Common myeloid progenitor, CD34-positive (primary cell): Measurements from ENCODE around the gene CFAP57.

Experiments used
- CTCF ChIA-PET: fragments of 350-600 bp; sonication (Branson Sonifier 250); formaldehyde crosslinking; loops from one replicate; lab custom pipeline; 2021; ENCODE audit warnings: antibody characterized with exemption; lab: Charles Lee
- POLR2A ChIA-PET: fragments of 350-600 bp; sonication (Branson Sonifier 250); formaldehyde crosslinking; loops from one replicate; lab custom pipeline; 2021; ENCODE audit warnings: antibody characterized with exemption; lab: Charles Lee
- DNase-seq, 3 donors: peaks; one replicate each; pipeline versions ENCODE4 v3.0.0 to v3.0.0-alpha.2; 2013
- H3K27ac ChIP-seq, 2 experiments: 1 replicate in 1 of 2; 2 replicates in 1 of 2; pipeline ENCODE4 v1.7.0; 2013; ENCODE audit warnings: inconsistent platforms in 2 of 2, low read length in 2 of 2, mild to moderate bottlenecking in 2 of 2, low read depth in 1 of 2, moderate library complexity in 1 of 2; ENCODE audit not compliant: severe bottlenecking in 2 of 2, insufficient read depth in 1 of 2, poor library complexity in 1 of 2
- H3K27me3 ChIP-seq, 5 experiments: replicated peaks in 2 of 5; 1 replicate in 3 of 5; 2 replicates in 2 of 5; pipeline versions ENCODE4 v1.6.1 to v1.7.0; 2013; ENCODE audit warnings: low read length in 4 of 5, mild to moderate bottlenecking in 2 of 5, moderate library complexity in 2 of 5, inconsistent platforms in 1 of 5; ENCODE audit not compliant: insufficient read depth in 5 of 5, control insufficient read depth in 4 of 5
- H3K36me3 ChIP-seq, 4 experiments: 1 replicate in 2 of 4; 2 replicates in 2 of 4; pipeline versions ENCODE4 v1.6.1 to v1.7.0; 2013; ENCODE audit warnings: low read length in 3 of 4, control low read depth in 1 of 4, mild to moderate bottlenecking in 1 of 4; ENCODE audit not compliant: control insufficient read depth in 4 of 4, insufficient read depth in 4 of 4
- H3K4me1 ChIP-seq, 4 experiments: 1 replicate in 3 of 4; 2 replicates in 1 of 4; pipeline versions ENCODE4 v1.6.1 to v1.7.1; 2013; ENCODE audit warnings: low read length in 3 of 4, mild to moderate bottlenecking in 3 of 4, control low read depth in 1 of 4, inconsistent platforms in 1 of 4, moderate library complexity in 1 of 4; ENCODE audit not compliant: control insufficient read depth in 4 of 4, insufficient read depth in 4 of 4; ENCODE audit errors: control extremely low read depth in 1 of 4
- H3K4me3 ChIP-seq, 7 experiments: 1 replicate in 4 of 7; 2 replicates in 3 of 7; pipeline versions ENCODE4 v1.5.1 to v1.7.0; 2013; ENCODE audit warnings: mild to moderate bottlenecking in 7 of 7, low read length in 6 of 7, moderate library complexity in 6 of 7, inconsistent platforms in 2 of 7, low read depth in 2 of 7, control low read depth in 1 of 7; ENCODE audit not compliant: insufficient read depth in 4 of 7, control insufficient read depth in 1 of 7; ENCODE audit errors: extremely low read depth in 1 of 7
- H3K9me3 ChIP-seq, 5 experiments: 1 replicate in 4 of 5; 2 replicates in 1 of 5; pipeline versions ENCODE4 v1.6.1 to v1.7.1; 2013; ENCODE audit warnings: low read length in 4 of 5, mild to moderate bottlenecking in 2 of 5, inconsistent platforms in 1 of 5, low read depth in 1 of 5, moderate library complexity in 1 of 5; ENCODE audit not compliant: control insufficient read depth in 4 of 5, insufficient read depth in 2 of 5; ENCODE audit errors: control extremely low read depth in 1 of 5
- WGBS: methylation state at CpG from one replicate; pipeline ENCODE4 v1.1.5; 2013; ENCODE audit not compliant: insufficient coverage; 5-methylcytosine and 5-hydroxymethylcytosine counted together

The CFAP57 gene

GRCh38 chr1:43273708-43274107 is 101.6 kb downstream of the CFAP57 start:
- H3K27ac ChIP-seq, result no peak overlapping the region
- H3K27me3 ChIP-seq, result peaks cover 0 to 2% (median 0%) of the 10 kb centered on the region in 5 experiments
- peaks cover 0 to 30% (median 15%) of the 10 kb centered on the region in 4 experiments for H3K4me1 ChIP-seq
- no peak overlapping the region for H3K4me3 ChIP-seq
- no peaks in the 10 kb centered on the region for H3K36me3 ChIP-seq
- ChIA-PET POLR2A (no interaction called here), CTCF (interaction anchor here (1.7 kb wide), 1 partner anchor 19 kb away, joined by 4 read pairs; no protein-coding TSS in a partner anchor)
- 100% methylated on average over 1 of the region's 7 CpGs for WGBS
- no peaks in the 10 kb centered on the region for H3K9me3 ChIP-seq
- no peak for DNase-seq

- ChIA-PET CTCF (interaction anchor here (1.5 to 1.7 kb wide), 2 partner anchors 10 to 19 kb away, joined by 3 to 4 read pairs; no protein-coding TSS in a partner anchor), POLR2A (no interaction called here)
- Histone ChIP-seq H3K27me3 (peaks cover 0 to 2% (median 0%) of the 10 kb centered on the region in 5 experiments), H3K27ac (no peak overlapping the region), H3K4me1 (peaks cover 0 to 28% (median 15%) of the 10 kb centered on the region in 4 experiments), H3K9me3 (no peaks in the 10 kb centered on the region), H3K4me3 (peak overlapping the region in 1 of 7 experiments; percentile 2), H3K36me3 (no peaks in the 10 kb centered on the region)
- DNase-seq, result peak; percentile 63 to 88 (median 80)
- WGBS, result 46% methylated on average over 9 of the region's 11 CpGs
These were observed 102.1 kb downstream of the CFAP57 start for GRCh38 chr1:43274125-43274803.

- no peak for DNase-seq
- no peak overlapping the region for H3K4me3 ChIP-seq
- no peak overlapping the region for H3K27ac ChIP-seq
- no peaks in the 10 kb centered on the region for H3K9me3 ChIP-seq
- peaks cover 0 to 2% (median 0%) of the 10 kb centered on the region in 5 experiments for H3K27me3 ChIP-seq
- H3K36me3 ChIP-seq, result no peaks in the 10 kb centered on the region
- CTCF ChIA-PET, result interaction anchor here (1.5 to 1.7 kb wide), 2 partner anchors 9 to 18 kb away, joined by 3 to 4 read pairs; no protein-coding TSS in a partner anchor
- WGBS, result 90% methylated on average over 3 of the region's 8 CpGs
- H3K4me1 ChIP-seq, result peaks cover 0 to 24% (median 15%) of the 10 kb centered on the region in 4 experiments
- POLR2A ChIA-PET, result no interaction called here
These were observed 102.7 kb downstream of the CFAP57 start for GRCh38 chr1:43274804-43275180.

- POLR2A ChIA-PET, result no interaction called here
- Histone ChIP-seq H3K4me1 (peaks cover 0 to 12% (median 11%) of the 10 kb centered on the region in 4 experiments), H3K9me3 (no peaks in the 10 kb centered on the region), H3K36me3 (no peaks in the 10 kb centered on the region), H3K27ac (no peak overlapping the region), H3K4me3 (no peak overlapping the region), H3K27me3 (peaks cover 0 to 2% (median 0%) of the 10 kb centered on the region in 5 experiments)
- DNase-seq, result no peak
- CTCF ChIA-PET, result interaction anchor here (1.5 kb wide), 1 partner anchor 8 kb away, joined by 3 read pairs; no protein-coding TSS in a partner anchor
- WGBS, result 91% methylated on average over 9 of the region's 12 CpGs
These were observed 103.9 kb downstream of the CFAP57 start for GRCh38 chr1:43275826-43276620.

GRCh38 chr1:43276673-43277072 is 104.5 kb downstream of the CFAP57 start:
- peaks cover 0 to 11% (median 8%) of the 10 kb centered on the region in 4 experiments for H3K4me1 ChIP-seq
- no peak for DNase-seq
- no peaks in the 10 kb centered on the region for H3K9me3 ChIP-seq
- peaks cover 0 to 2% (median 0%) of the 10 kb centered on the region in 5 experiments for H3K27me3 ChIP-seq
- POLR2A ChIA-PET, result no interaction called here
- CTCF ChIA-PET, result interaction anchor here (1.0 kb wide), 1 partner anchor 27 kb away, joined by 3 read pairs; no protein-coding TSS in a partner anchor
- no peaks in the 10 kb centered on the region for H3K36me3 ChIP-seq
- WGBS, result 97% methylated on average over 5 of the region's 7 CpGs
- no peak overlapping the region for H3K4me3 ChIP-seq
- no peak overlapping the region for H3K27ac ChIP-seq

DNA sequence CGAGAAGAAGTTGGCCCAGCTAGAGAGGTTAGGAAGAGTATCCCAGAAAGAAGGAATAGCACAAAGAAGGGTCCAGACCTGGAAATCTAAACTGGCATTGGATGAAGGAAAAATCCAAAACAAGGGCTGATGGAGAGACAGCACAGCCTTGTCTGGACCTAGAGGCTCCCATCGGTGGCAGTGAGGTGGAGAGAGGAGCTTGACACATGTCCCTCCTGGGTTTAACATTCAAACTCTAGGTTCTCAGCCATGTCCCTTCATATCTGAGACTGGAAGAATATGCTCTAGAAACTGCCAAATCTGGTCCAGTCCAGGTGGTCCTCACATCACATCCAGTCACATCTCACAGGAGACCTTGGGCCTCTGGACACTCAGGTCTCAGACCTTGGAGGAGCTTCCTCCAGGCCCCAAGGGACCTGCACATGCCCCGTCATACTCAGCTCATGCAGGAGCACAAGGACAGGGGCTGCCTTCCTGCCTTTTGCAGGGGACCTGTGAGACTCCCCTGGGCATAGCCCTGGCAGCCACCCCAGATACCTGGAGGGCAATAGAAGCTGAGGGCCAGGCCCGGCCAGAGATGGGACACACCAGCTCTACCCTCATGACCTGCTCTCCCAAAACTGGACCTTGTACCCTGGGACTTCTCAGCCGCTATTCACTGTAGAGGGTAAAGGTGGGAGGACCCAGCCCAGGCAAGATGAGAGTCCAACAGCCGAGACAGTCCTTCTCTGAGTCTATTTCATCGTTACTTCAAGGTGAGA is 105.2 kb downstream of the CFAP57 start:
- no peak for DNase-seq
- ChIA-PET CTCF (interaction anchor here (1.0 kb wide), 1 partner anchor 26 kb away, joined by 3 read pairs; no protein-coding TSS in a partner anchor), POLR2A (no interaction called here)
- Histone ChIP-seq H3K9me3 (no peaks in the 10 kb centered on the region), H3K4me3 (no peak overlapping the region), H3K4me1 (peaks cover 0 to 11% (median 8%) of the 10 kb centered on the region in 4 experiments), H3K27ac (no peak overlapping the region), H3K27me3 (peaks cover 0 to 2% (median 0%) of the 10 kb centered on the region in 5 experiments), H3K36me3 (no peaks in the 10 kb centered on the region)
- 98% methylated on average over 6 of the region's 7 CpGs for WGBS
